Measurements from ENCODE around the gene RBP3. TPM values are rescaled to one million over a fixed set of nuclear protein-coding genes. Genes with fewer than 3 reads are reported as not detected.

Gene RBP3
- total and polyA plus RNA-seq, 12 donors, result 0.11 TPM; not detected in 11

DNA sequence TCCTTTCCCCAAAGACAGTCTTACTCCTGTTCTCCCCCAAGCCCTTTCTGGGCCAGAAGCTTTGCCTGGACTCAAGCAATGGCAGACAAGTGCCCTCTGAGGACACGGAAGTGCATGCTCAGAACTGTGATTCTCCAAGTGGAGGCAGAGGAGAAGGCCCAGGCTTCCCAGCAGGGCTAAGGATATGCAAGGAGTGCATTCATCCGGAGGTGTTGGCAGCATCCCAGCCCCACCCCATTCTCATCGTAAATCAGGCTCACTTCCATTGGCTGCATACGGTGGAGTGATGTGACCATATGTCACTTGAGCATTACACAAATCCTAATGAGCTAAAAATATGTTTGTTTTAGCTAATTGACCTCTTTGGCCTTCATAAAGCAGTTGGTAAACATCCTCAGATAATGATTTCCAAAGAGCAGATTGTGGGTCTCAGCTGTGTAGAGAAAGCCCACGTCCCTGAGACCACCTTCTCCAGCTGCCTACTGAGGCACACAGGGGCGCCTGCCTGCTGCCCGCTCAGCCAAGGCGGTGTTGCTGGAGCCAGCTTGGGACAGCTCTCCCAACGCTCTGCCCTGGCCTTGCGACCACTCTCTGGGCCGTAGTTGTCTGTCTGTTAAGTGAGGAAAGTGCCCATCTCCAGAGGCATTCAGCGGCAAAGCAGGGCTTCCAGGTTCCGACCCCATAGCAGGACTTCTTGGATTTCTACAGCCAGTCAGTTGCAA is 1.4 kb upstream of the RBP3 start:
- WGBS, 4 donors, result 75 to 85% (median 83%) methylated on average over 8 to 13 of the region's 13 CpGs
- no peak overlapping the region for H3K27ac ChIP-seq
- H3K9me3 ChIP-seq (replicated peaks in 1 of 3), result no peaks in the 10 kb centered on the region
- no peak overlapping the region for H3K4me3 ChIP-seq
- H3K27me3 ChIP-seq, result no peaks in the 10 kb centered on the region
- DNase-seq, result no peak
- H3K4me1 ChIP-seq (replicated peaks in 1 of 2), result no peaks in the 10 kb centered on the region
- TF ChIP-seq POLR2A (IDR thresholded peaks at IDR 0.05), result no peak
- TF ChIP-seq, protein P1, sequence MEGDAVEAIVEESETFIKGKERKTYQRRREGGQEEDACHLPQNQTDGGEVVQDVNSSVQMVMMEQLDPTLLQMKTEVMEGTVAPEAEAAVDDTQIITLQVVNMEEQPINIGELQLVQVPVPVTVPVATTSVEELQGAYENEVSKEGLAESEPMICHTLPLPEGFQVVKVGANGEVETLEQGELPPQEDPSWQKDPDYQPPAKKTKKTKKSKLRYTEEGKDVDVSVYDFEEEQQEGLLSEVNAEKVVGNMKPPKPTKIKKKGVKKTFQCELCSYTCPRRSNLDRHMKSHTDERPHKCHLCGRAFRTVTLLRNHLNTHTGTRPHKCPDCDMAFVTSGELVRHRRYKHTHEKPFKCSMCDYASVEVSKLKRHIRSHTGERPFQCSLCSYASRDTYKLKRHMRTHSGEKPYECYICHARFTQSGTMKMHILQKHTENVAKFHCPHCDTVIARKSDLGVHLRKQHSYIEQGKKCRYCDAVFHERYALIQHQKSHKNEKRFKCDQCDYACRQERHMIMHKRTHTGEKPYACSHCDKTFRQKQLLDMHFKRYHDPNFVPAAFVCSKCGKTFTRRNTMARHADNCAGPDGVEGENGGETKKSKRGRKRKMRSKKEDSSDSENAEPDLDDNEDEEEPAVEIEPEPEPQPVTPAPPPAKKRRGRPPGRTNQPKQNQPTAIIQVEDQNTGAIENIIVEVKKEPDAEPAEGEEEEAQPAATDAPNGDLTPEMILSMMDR (IDR thresholded peaks at IDR 0.05), result no peak
- intact Hi-C loops (cut with DNase I), result no loop called here
- H3K36me3 ChIP-seq (replicated peaks in 1 of 2), result no peaks in the 10 kb centered on the region

GRCh38 chr10:47347303-47347675 is 874 bp upstream of the RBP3 start:
- Histone ChIP-seq H3K27ac (no peak overlapping the region), H3K36me3 (replicated peaks in 1 of 2) (no peaks in the 10 kb centered on the region), H3K4me3 (no peak overlapping the region), H3K9me3 (replicated peaks in 1 of 3) (no peaks in the 10 kb centered on the region), H3K4me1 (replicated peaks in 1 of 2) (no peaks in the 10 kb centered on the region), H3K27me3 (no peaks in the 10 kb centered on the region)
- DNase-seq, result no peak
- WGBS, 4 donors, result 78 to 87% (median 82%) methylated on average over 4 of the region's 4 CpGs
- TF ChIP-seq POLR2A (IDR thresholded peaks at IDR 0.05), result no peak
- TF ChIP-seq, protein P1 (IDR thresholded peaks at IDR 0.05), result no peak
- intact Hi-C loops (cut with DNase I), result no loop called here

- Histone ChIP-seq H3K27ac (no peak overlapping the region), H3K4me1 (replicated peaks in 1 of 2) (no peaks in the 10 kb centered on the region), H3K9me3 (replicated peaks in 1 of 3) (no peaks in the 10 kb centered on the region), H3K4me3 (no peak overlapping the region), H3K27me3 (no peaks in the 10 kb centered on the region), H3K36me3 (replicated peaks in 1 of 2) (no peaks in the 10 kb centered on the region)
- intact Hi-C loops (cut with DNase I), result no loop called here
- DNase-seq, result no peak
- TF ChIP-seq, protein P1 (IDR thresholded peaks at IDR 0.05), result no peak
- no peak for TF ChIP-seq POLR2A (IDR thresholded peaks at IDR 0.05)
- 88 to 94% (median 91%) methylated on average over 5 to 36 of the region's 36 CpGs for WGBS, 4 donors
Measured at GRCh38 chr10:47348661-47349470, 703 bp downstream of the RBP3 start.

GRCh38 chr10:47349516-47349915 is 1.4 kb downstream of the RBP3 start:
- WGBS, 4 donors, result 96% methylated on average over 14 to 22 of the region's 22 CpGs; no CpG with 5 or more reads in 1 of the 4 donors
- H3K9me3 ChIP-seq (replicated peaks in 1 of 3), result no peaks in the 10 kb centered on the region
- H3K4me3 ChIP-seq, result no peak overlapping the region
- DNase-seq, result no peak
- no peak for TF ChIP-seq POLR2A (IDR thresholded peaks at IDR 0.05)
- TF ChIP-seq, protein P1 (IDR thresholded peaks at IDR 0.05), result no peak
- no peak overlapping the region for H3K27ac ChIP-seq
- no peaks in the 10 kb centered on the region for H3K4me1 ChIP-seq (replicated peaks in 1 of 2)
- no peaks in the 10 kb centered on the region for H3K27me3 ChIP-seq
- H3K36me3 ChIP-seq (replicated peaks in 1 of 2), result no peaks in the 10 kb centered on the region
- intact Hi-C loops (cut with DNase I), result no loop called here

Measured in adrenal gland (tissue), 12 donors.